ENCODE data around the gene ACOT8. TPM values are rescaled to one million over a fixed set of nuclear protein-coding genes. Genes with fewer than 3 reads are reported as not detected.
A peak's percentile ranks its signal among the peaks of the same experiment; 100 is the strongest.
"Not testable (repeated sequence)": the region's sequence is repeated elsewhere in the genome, so short reads cannot be mapped to it uniquely, and the experiment has no call there.

The ACOT8 gene
- total RNA-seq, 1 donor from 2014 or later = 35.7 TPM

- DNase-seq (ENCODE audit: low read depth) = no peak
Observed at GRCh38 chr20:45827712-45828111, 29.5 kb downstream of the ACOT8 start.

- DNase-seq (ENCODE audit: low read depth) = no peak
Observed at GRCh38 chr20:45827030-45827652, 30.1 kb downstream of the ACOT8 start, which contains the start of gene TNNC2. Gene TNNC2 (minus strand): TSS chr20:45827312. CDS start chr20:45827248, 64 bp downstream.

DNA sequence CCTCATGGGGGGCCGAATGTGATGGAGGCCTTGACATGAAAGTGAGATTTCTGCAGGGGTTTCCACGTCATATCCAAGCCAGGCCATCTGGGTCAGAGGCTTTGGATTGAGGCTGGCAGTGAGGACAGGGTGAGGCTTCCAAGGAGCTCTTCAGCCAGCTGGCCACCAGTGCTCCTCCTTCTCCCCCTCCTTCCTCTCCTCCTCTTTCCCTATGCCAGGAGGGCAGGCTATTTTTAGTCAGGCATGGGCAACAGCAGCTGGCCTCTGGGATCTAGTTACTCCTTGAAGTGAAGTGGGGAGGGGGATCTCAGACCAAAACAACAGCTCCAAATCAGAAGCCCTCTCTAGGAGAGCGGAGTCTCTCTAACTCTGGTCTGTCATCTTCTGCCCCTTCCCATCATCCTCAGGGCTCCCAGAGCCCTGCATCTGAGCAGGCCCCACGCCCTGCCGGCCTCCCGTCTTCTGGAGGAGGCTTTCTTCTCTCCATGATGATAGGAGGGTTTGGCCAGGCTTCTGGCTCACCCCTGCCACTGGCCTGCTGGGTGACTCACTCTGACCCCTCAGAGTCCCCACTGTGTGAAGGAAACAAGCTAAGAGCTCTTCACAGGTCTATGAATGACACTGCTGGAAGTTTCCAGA, 30.7 kb downstream of the ACOT8 start:
- no peak for DNase-seq (ENCODE audit: low read depth)

DNA sequence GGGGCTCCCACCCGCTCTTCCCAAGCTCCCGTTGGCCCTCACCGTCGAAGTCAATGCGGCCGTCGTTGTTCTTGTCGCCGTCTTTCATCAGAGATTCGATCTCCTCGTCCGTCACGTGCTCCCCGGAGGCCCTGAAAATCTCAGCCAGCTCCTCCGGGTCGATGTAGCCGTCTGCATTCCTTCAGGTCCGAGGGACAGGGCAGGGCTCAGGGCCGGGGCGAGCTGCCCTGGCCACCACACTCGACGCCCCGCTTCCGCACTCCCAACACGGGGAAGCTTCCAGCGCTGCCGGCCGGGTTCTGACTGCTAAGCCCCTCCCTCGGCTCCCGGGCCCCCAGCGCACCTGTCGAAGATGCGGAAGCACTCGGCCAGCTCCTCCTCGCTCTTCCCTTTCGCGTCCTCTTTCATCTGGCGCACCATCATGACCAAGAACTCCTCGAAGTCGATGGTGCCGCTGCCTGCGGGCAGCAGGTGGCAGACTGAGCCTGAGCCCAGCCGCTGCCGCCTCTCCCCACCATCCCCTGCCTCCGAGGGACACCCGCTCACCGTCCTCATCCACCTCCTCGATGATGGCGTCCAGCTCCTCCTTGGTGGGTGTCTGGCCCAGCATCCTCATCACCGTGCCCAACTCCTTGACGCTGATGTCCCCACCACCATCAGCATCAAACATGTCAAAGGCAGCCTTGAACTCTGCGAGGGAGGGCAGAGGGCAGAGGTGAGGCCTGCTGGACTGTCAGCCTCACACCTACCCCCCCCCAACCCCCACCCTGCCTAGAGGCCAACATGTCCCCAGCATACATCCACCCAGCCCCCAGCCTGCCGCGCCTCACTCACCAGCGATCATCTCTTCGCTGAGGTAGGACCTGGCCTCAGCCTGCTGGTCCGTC, 33.0 kb downstream of the ACOT8 start:
- DNase-seq (ENCODE audit: low read depth) = peak; percentile 24

GRCh38 chr20:45822857-45823256, 34.3 kb downstream of the ACOT8 start:
- DNase-seq (ENCODE audit: low read depth) = no peak

DNA sequence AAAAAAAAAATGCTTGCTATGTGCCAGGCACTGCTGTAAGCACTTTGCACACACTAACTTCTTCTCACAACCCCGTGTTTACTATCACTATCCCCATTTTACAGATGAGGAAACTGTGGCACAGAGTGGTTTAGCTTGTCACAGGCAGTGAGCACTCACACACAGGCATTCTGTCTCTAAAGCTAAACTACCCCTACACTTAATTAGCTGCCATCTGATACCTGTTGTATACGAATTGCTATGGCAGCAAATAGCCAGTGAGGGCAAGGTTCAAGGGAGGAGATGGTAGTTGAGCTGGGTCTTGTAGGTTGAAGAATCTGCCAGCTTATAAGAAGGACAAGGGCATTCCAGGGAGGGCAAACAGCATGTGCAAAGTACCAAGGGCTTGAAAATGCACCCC, 35.2 kb downstream of the ACOT8 start:
- DNase-seq (ENCODE audit: low read depth) = no peak

GRCh38 chr20:45819466-45819865, 37.7 kb downstream of the ACOT8 start:
- DNase-seq (ENCODE audit: low read depth) = no peak

DNA sequence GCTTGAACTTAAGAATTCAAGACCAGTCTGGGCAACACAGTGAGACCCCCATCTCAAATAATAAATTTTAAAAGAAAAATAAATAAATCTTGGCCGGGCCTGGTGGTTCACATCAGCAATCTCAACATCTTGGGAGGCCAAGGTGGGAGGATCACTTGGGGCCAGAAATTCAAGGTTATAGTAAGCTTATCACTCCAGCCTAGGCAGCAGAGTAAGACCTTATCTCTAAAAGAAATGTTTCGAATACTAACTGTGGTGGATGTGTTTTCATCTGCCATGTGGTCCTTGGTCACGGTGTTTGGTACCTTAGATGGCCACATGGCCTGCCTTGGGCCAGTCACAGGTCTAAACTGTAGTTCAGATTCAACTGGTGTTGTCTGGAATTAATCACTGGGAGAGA, 39.0 kb downstream of the ACOT8 start:
- DNase-seq (ENCODE audit: low read depth) = no peak

DNA sequence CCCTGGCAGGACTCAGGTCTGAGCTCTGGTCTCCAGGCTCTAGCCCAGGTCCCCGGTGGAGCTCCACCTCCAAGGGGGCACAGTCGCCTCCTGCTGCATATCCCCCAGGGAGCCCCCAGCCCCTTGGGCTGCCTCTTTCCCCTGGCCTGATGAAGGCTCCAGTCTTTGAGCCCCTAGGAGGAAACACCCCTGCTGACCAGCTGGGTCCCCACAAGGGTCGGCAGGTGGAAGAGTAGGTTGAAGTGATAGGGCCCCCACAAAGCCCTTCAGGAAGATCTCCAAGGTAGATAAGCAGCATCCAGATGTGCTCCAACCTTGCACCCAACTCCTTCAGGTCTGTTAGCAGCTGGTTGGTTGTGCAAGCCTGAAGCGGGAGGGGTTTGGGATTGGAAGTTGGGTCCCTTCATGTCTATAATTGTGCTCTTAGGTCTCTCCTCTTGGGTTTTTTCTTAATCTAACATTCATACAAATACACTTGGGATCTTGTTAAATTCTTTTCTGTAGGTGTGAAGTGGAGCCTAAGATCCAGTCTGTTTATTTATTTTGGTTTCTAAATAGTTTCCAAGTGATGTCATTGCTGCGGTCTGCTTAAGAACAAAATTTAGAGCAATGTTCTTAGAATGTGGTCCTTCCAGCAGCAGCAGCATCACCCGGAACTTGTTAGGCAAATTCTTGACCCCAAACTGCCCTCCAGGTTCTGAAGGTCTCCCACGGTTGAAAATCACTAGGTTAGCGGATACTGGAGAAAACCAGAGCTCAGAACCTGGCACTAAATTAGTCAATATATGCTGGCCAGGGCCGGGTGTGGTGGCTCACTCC, 39.6 kb downstream of the ACOT8 start:
- DNase-seq (ENCODE audit: low read depth) = peak; percentile 89

DNA sequence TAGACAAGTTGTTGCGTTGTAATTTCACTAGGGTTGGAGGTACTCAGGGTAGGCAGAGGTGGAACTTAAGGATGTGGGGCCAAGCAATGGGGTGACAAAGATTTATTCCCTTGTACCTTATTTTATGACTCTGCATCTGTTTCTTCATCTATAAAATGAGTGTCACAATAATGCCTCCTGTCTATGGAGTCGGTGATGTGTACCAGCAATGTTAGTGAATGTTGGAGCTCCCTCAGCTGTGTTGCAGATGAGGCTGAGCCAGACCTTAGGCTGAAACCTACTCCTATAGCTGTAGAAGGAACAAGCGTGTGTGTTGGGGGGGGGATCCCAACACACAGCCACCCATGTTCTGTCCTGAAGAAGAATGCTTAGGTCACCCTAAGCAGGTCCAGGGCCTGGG, 40.2 kb downstream of the ACOT8 start:
- DNase-seq (ENCODE audit: low read depth) = no peak

DNA sequence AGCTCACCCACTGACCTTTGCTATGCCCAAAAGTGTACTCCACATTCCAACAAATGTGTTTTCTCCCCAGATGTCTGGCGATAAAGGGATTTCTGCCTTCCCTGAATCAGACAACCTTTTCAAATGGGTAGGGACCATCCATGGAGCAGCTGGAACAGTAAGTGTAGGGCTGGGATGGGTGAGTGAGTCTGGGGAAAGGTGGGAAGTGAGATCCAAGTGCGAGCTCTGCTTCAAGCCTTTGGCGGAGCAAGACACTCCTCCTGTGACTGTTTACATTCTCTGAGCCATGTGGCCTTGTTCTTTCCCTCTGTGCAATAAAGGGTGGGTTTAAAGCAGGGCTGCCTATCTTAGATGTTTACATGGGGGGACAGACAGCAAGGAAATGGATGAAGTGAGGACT, 42.9 kb downstream of the ACOT8 start:
- DNase-seq (ENCODE audit: low read depth) = no peak

DNA sequence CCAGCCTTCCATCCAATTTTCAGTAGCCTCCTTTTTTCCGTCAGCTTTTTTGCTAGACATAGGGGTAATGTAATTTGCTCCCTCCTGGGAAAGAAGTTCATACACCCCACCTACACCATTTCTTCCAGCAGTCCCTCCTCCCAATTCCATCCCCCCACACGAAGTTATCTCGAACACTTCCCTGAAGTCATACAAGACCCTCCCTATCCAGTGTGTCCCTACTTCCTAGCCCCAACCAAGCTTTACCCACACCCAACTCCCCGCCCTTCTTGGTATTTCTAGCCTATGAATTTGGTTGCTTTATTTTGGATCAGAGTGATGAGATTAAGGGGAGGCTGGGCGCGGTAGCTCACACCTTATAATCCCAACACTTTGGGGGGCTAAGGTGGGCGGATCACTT, 43.7 kb downstream of the ACOT8 start:
- no peak for DNase-seq (ENCODE audit: low read depth)

- no peak for DNase-seq (ENCODE audit: low read depth)
Observed at GRCh38 chr20:45813006-45813340, 44.2 kb downstream of the ACOT8 start.

DNA sequence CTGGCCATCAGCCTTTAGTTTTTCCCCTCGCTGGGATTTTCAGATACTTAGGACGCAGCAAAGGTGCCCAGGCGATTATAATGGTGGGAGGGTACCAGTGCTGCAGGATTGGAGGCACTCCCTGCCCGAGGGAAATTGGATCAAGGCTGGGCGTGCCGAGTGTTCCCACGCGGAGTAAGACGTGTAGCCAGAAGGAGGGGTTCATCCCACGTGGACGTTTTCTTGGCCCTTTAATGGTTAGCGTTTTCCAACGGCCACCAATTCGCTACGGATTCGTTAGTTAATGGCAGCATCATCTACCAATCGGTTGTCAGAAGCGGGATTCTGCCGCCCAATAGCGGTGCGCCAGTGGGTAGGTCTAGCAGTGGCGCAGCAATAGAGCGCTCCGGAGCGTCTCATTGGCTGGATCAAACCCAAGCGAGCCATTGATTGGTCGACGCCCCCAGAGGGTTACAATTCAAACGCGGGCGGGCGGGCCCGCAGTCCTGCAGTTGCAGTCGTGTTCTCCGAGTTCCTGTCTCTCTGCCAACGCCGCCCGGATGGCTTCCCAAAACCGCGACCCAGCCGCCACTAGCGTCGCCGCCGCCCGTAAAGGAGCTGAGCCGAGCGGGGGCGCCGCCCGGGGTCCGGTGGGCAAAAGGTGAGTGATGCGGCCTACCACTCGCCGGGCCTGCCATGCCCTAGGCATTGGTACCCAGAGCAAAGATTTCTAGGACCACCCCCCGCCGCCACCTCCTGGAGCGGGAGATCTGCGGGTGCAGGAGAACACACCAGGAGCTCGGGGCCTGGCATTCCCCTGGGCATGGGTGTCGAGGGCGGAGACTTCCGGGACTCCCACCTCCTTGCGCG, 44.8 kb downstream of the ACOT8 start, which contains the start of gene UBE2C:
Gene UBE2C (plus strand): TSS at position 488 of the 849 bp plus-strand sequence. CDS start 52 bp downstream, at position 540.
- DNase-seq (ENCODE audit: low read depth) = peak; percentile 99

DNA sequence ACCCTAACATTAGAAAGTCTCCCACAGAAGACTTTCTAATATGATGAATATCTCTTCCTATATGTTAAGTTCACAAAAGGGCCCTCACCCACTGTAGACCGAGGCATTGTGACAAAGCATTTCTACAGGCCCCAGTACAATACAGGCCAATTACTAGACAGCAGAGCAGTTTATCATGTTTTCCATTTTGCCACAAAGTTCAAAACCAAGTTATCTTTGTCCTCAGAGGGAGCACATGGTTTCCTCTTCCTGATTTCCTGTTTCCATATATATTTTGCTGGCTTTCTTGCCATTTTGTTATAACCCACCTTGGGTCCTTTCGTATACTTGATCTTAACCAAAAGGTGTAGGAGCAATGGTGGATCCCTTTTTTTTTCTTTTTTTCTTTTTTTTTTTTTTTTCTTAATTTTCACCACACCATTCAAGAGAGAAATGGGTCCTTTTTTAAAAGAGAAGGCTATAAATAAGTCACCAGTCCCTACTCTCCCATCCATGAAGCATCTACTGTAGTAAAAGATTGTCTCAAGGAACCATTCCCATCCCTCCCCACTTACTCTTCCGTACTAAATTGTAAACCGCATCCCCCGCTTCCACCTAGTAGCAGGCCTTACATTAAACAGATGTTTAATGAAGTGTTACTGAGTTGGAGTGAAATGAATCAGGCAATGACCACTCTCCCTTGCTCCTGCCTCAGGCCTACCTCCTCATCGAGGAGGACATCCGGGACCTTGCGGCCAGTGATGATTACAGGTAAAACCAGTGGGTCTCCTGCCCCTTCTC, 46.8 kb downstream of the ACOT8 start:
- DNase-seq (ENCODE audit: low read depth) = no peak

GRCh38 chr20:45801851-45802250, 55.3 kb downstream of the ACOT8 start:
- no peak for DNase-seq (ENCODE audit: low read depth)

GRCh38 chr20:45798935-45799642, 58.1 kb downstream of the ACOT8 start:
- DNase-seq (ENCODE audit: low read depth) = peak; percentile 50

- DNase-seq (ENCODE audit: low read depth) = not testable (repeated sequence)
Observed at GRCh38 chr20:45797955-45798354, 59.2 kb downstream of the ACOT8 start.

- not testable (repeated sequence) for DNase-seq (ENCODE audit: low read depth)
Observed at GRCh38 chr20:45797510-45797909, 59.7 kb downstream of the ACOT8 start.
